HCT116 (cell line): ENCODE results near the gene PEX26. TPM values are rescaled to one million over a fixed set of nuclear protein-coding genes. Genes with fewer than 3 reads are reported as not detected.

ENCODE experiments used
- ATAC-seq: fragments of 200-7000 bp; cut with Tn5 transposase; 2 replicates; pipeline ENCODE4 v1.9.1; 2020; ENCODE audit warnings: mild to moderate bottlenecking, moderate library complexity
- BruUV-seq: library from RNA; stranded (reverse); fragments of 400-500 nt; replicated peaks from 2 replicates; lab custom pipeline; 2021; lab: Mats Ljungman, UMichigan
- CTCF ChIA-PET: fragments of 300-600 bp; sonication (Branson Sonifier 250); formaldehyde crosslinking; loops from one replicate; lab custom pipeline; 2021; ENCODE audit warnings: antibody characterized with exemption; lab: Charles Lee
- POLR2A ChIA-PET: fragments of 300-600, 350-600 bp; sonication (Branson Sonifier 250); formaldehyde crosslinking; loops from one replicate; lab custom pipeline; 2021; ENCODE audit warnings: antibody characterized with exemption; lab: Charles Lee
- RAD21 ChIA-PET, 2 experiments: fragments of 300-600 bp; sonication (Branson Sonifier 250); formaldehyde crosslinking; loops; one replicate each; lab custom pipeline; 2023; ENCODE audit warnings: low total read pairs in 2 of 2; ENCODE audit not compliant: uncharacterized antibody in 2 of 2, unreplicated experiment in 2 of 2, low non-redundant PET in 1 of 2; lab: Charles Lee
- DNase-seq: peaks from one replicate; pipeline ENCODE4 v3.0.0-alpha.2; 2010; ENCODE audit warnings: low read depth, low spot score
- H2AFZ ChIP-seq: fragments of 200-600 bp; shearing (Covaris generic), sonication (generic); 2 replicates; pipeline ENCODE4 v1.6.1; 2017; ENCODE audit warnings: low read depth, mixed run types, mixed read lengths, antibody characterized with exemption, low read length; ENCODE audit not compliant: poor library complexity, severe bottlenecking
- H3K27ac ChIP-seq: 2 replicates; pipeline ENCODE4 v1.5.1; 2012; ENCODE audit warnings: low read depth, low read length
- H3K27me3 ChIP-seq: fragments of 200-600 bp; sonication (generic); 2 replicates; pipeline ENCODE4 v1.6.1; 2016; ENCODE audit warnings: mixed run types, low read length, mixed read lengths; ENCODE audit not compliant: insufficient read depth
- H3K36me3 ChIP-seq, 2 experiments: fragments of 200-500 bp in 1 of 2; fragments of 200-600 bp in 1 of 2; sonication (Bioruptor generic) in 1 of 2; sonication (generic) in 1 of 2; 2 replicates each; pipeline versions ENCODE4 v1.5.1 to v1.6.1; 2014 to 2016; ENCODE audit warnings: low read length in 2 of 2, inconsistent platforms in 1 of 2, mixed read lengths in 1 of 2, mixed run types in 1 of 2; ENCODE audit not compliant: insufficient read depth in 2 of 2, control insufficient read depth in 1 of 2
- H3K4me1 ChIP-seq, 2 experiments: fragments of 200-600 bp in 1 of 2; sonication (generic) in 1 of 2; 2 replicates each; pipeline versions ENCODE4 v1.5.1 to v1.6.1; 2012 to 2017; ENCODE audit warnings: low read length in 2 of 2, inconsistent platforms in 1 of 2, mild to moderate bottlenecking in 1 of 2, mixed read lengths in 1 of 2, mixed run types in 1 of 2, moderate library complexity in 1 of 2; ENCODE audit not compliant: insufficient read depth in 2 of 2, control insufficient read depth in 1 of 2
- H3K4me2 ChIP-seq: fragments of 200-600 bp; sonication (generic); 2 replicates; pipeline ENCODE4 v1.6.1; 2017; ENCODE audit warnings: mixed run types, low read length, mixed read lengths
- H3K4me3 ChIP-seq, 2 experiments: fragments of 200-600 bp in 1 of 2; sonication (generic) in 1 of 2; replicated peaks in 1 of 2; 2 replicates each; pipeline ENCODE4 v1.5.1; 2011 to 2016; ENCODE audit warnings: low read length in 2 of 2, control low read depth in 1 of 2, low read depth in 1 of 2, mild to moderate bottlenecking in 1 of 2, mixed read lengths in 1 of 2, mixed run types in 1 of 2
- H3K79me2 ChIP-seq: fragments of 200-600 bp; sonication (generic); 2 replicates; pipeline ENCODE4 v1.6.1; 2017; ENCODE audit warnings: mild to moderate bottlenecking, mixed run types, low read length, moderate library complexity, mixed read lengths; ENCODE audit not compliant: insufficient read depth
- H3K9ac ChIP-seq: fragments of 200-600 bp; sonication (generic); 2 replicates; pipeline ENCODE4 v1.6.1; 2016; ENCODE audit warnings: low read length, mixed read lengths
- H3K9me2 ChIP-seq: fragments of 200-600 bp; sonication (generic), shearing (Covaris generic); 2 replicates; pipeline ENCODE4 v1.6.1; 2017; ENCODE audit warnings: mixed run types, mild to moderate bottlenecking, moderate library complexity; ENCODE audit not compliant: insufficient read depth
- H3K9me3 ChIP-seq, 2 experiments: fragments of 200-500 bp in 1 of 2; fragments of 200-600 bp in 1 of 2; sonication (Bioruptor generic) in 1 of 2; sonication (generic) in 1 of 2; 2 replicates each; pipeline ENCODE4 v1.6.1; 2014 to 2017; ENCODE audit warnings: low read length in 2 of 2, mixed read lengths in 2 of 2, inconsistent platforms in 1 of 2, low read depth in 1 of 2, mild to moderate bottlenecking in 1 of 2, mixed run types in 1 of 2, moderate library complexity in 1 of 2; ENCODE audit not compliant: control insufficient read depth in 1 of 2, insufficient read depth in 1 of 2
- H4K20me1 ChIP-seq: fragments of 200-600 bp; sonication (generic), shearing (Covaris generic); 2 replicates; pipeline ENCODE4 v1.6.1; 2017; ENCODE audit warnings: mixed run types, mild to moderate bottlenecking, moderate library complexity; ENCODE audit not compliant: insufficient read depth
- CBX3 ChIP-seq: IDR thresholded peaks from 2 replicates; pipeline ENCODE4 v1.6.1; 2012; ENCODE audit warnings: low read depth
- CEBPB ChIP-seq: IDR thresholded peaks from 2 replicates; pipeline ENCODE4 v1.6.1; 2012; ENCODE audit warnings: low read depth
- CTCF ChIP-seq, 3 experiments: fragments of 200-600 bp in 1 of 3; sonication (generic) in 1 of 3; IDR thresholded peaks in 2 of 3; conservative IDR thresholded peaks in 1 of 3; 2 replicates each; pipeline ENCODE4 v1.5.1; 2012 to 2017; ENCODE audit warnings: low read depth in 2 of 3, low read length in 2 of 3, antibody characterized with exemption in 1 of 3, borderline replicate concordance in 1 of 3, control low read depth in 1 of 3, mild to moderate bottlenecking in 1 of 3, mixed read lengths in 1 of 3, mixed run types in 1 of 3, moderate library complexity in 1 of 3; ENCODE audit not compliant: insufficient read depth in 1 of 3
- EGR1 ChIP-seq: IDR thresholded peaks from 2 replicates; pipeline ENCODE4 v1.6.1; 2012; ENCODE audit warnings: low read depth
- EZH2phosphoT487 ChIP-seq: fragments of 200-600 bp; IDR thresholded peaks from 2 replicates; pipeline ENCODE4 v1.6.1; 2018; ENCODE audit warnings: antibody characterized with exemption, borderline replicate concordance
- FOSL1 ChIP-seq: IDR thresholded peaks from 2 replicates; pipeline ENCODE4 v1.6.1; 2012; ENCODE audit warnings: low read depth
- MAX ChIP-seq: IDR thresholded peaks from 2 replicates; pipeline ENCODE4 v1.6.1; 2012
- POLR2A ChIP-seq: IDR thresholded peaks from 2 replicates; pipeline ENCODE4 v1.7.0; 2011; ENCODE audit warnings: borderline replicate concordance; ENCODE audit not compliant: insufficient read depth, insufficient read length; ENCODE audit errors: extremely low read depth
- POLR2AphosphoS5 ChIP-seq: IDR thresholded peaks from 2 replicates; pipeline ENCODE4 v1.6.1; 2011; ENCODE audit warnings: mild to moderate bottlenecking, low read depth, low read length, moderate library complexity
- SIN3A ChIP-seq: IDR thresholded peaks from 2 replicates; pipeline ENCODE4 v1.6.1; 2012; ENCODE audit warnings: low read depth
- SRF ChIP-seq: IDR thresholded peaks from 2 replicates; pipeline ENCODE4 v1.6.1; 2012; ENCODE audit warnings: low read depth
- YY1 ChIP-seq: IDR thresholded peaks from 2 replicates; pipeline ENCODE4 v1.6.1; 2011; ENCODE audit warnings: low read length, low read depth, moderate library complexity, mild to moderate bottlenecking; ENCODE audit not compliant: insufficient replicate concordance; ENCODE audit errors: extremely low read depth
- ZBTB33 ChIP-seq: IDR thresholded peaks from 2 replicates; pipeline ENCODE4 v1.6.1; 2011; ENCODE audit warnings: mild to moderate bottlenecking, low read length, moderate library complexity; ENCODE audit not compliant: insufficient replicate concordance; ENCODE audit errors: extremely low read depth
- ZFX ChIP-seq: fragments of 450-650 bp; IDR thresholded peaks from 2 replicates; pipeline ENCODE4 v1.6.1; 2017
- intact Hi-C: fragments of 100-400 bp; cut with micrococcal nuclease; formaldehyde crosslinking; loops from 2 replicates; pipeline ENCODE4 v1.10.0; 2022
- total RNA-seq: library from RNA; stranded (reverse); gene quantifications from one replicate; pipeline ENCODE4 v1.2.1, GENCODE V29; 2021; ENCODE audit not compliant: unreplicated experiment

Gene PEX26
- total RNA-seq, 1 experiment from 2014 or later: 26.4 TPM

- H3K9ac ChIP-seq: no peak overlapping the region; the same call in 1 of the 2 replicates
- DNase-seq (no peak), ATAC-seq (peak; percentile 47; the same call in 1 of the 2 replicates)
- peak overlapping the region; percentile 61 for H3K4me2 ChIP-seq
- no peaks in the 10 kb centered on the region for H4K20me1 ChIP-seq
- TF ChIP-seq POLR2AphosphoS5 (no peak), FOSL1 (peak; percentile 27; the same call in 1 of the 2 replicates), CBX3 (no peak), EGR1 (0 out of 2 replicates have a peak, but pooled peaks have one; percentile 18)
- ChIA-PET POLR2A (no interaction called here), CTCF (interaction anchor here (3.2 kb wide), 1 partner anchor 15 kb away, joined by 15 read pairs; no protein-coding TSS in a partner anchor), RAD21 (no interaction called here)
- H3K4me1 ChIP-seq: peaks cover 0 to 36% of the 10 kb centered on the region in 2 experiments; a peak in 3 of 4 replicates
- no peaks in the 10 kb centered on the region for H3K36me3 ChIP-seq
- H3K9me3 ChIP-seq: no peaks in the 10 kb centered on the region
- H3K79me2 ChIP-seq: no peaks in the 10 kb centered on the region
- H3K27me3 ChIP-seq: no peaks in the 10 kb centered on the region
- H2AFZ ChIP-seq: peak overlapping the region; percentile 64
- BruUV-seq: no TSS peak
- H3K4me3 ChIP-seq: peak overlapping the region in 1 of 2 experiments; percentile 18; a peak in 1 of 4 replicates
- no peak overlapping the region for H3K27ac ChIP-seq
- H3K9me2 ChIP-seq: no peaks in the 10 kb centered on the region; the same call in 1 of the 2 replicates
- intact Hi-C loops: no loop called here
These were observed 16.9 kb upstream of the PEX26 start for GRCh38 chr22:18060646-18061620.

- RAD21 ChIA-PET: no interaction called here
- no peak for ATAC-seq
- Histone ChIP-seq H2AFZ (no peak overlapping the region), H3K4me3 (no peak overlapping the region), H3K27ac (no peak overlapping the region), H4K20me1 (no peaks in the 10 kb centered on the region), H3K9me3 (no peaks in the 10 kb centered on the region), H3K4me1 (peaks cover 0 to 21% of the 10 kb centered on the region in 2 experiments; a peak in 3 of 4 replicates), H3K4me2 (no peak overlapping the region), H3K27me3 (no peaks in the 10 kb centered on the region; the same call in 1 of the 2 replicates), H3K9me2 (no peaks in the 10 kb centered on the region; the same call in 1 of the 2 replicates), H3K79me2 (no peaks in the 10 kb centered on the region), H3K9ac (no peak overlapping the region), H3K36me3 (no peaks in the 10 kb centered on the region)
- intact Hi-C loops: no loop called here
- BruUV-seq: no TSS peak
- POLR2A ChIA-PET: interaction anchor here (0.9 kb wide), 1 partner anchor 43 kb away, joined by 3 read pairs; no protein-coding TSS in a partner anchor
- CTCF ChIA-PET: interaction anchor here (3.2 kb wide), 1 partner anchor 14 kb away, joined by 15 read pairs; no protein-coding TSS in a partner anchor
- DNase-seq: no peak
- TF ChIP-seq ZBTB33: no peak
- TF ChIP-seq SRF: no peak
- no peak for TF ChIP-seq MAX
- no peak for TF ChIP-seq POLR2AphosphoS5
- TF ChIP-seq ZFX: no peak
- no peak for TF ChIP-seq POLR2A
- TF ChIP-seq CEBPB: no peak
- TF ChIP-seq CBX3: no peak
- TF ChIP-seq EZH2phosphoT487: no peak
- no peak for TF ChIP-seq SIN3A
- no peak for TF ChIP-seq CTCF (IDR thresholded peaks at IDR 0.05 in 2 of 3, conservative IDR thresholded peaks at IDR 0.05 in 1 of 3; ENCODE audit: borderline replicate concordance in 1 of 3, insufficient read depth in 1 of 3, low read depth in 2 of 3, low read length in 2 of 3)
- no peak for TF ChIP-seq YY1
These were observed 15.4 kb upstream of the PEX26 start for GRCh38 chr22:18062421-18062820.
